GM21423 (cell line): ENCODE measurements around the gene CAMK1D.

Experiments
- ATAC-seq: cut with Tn5 transposase; IDR thresholded peaks from one replicate; pipeline ENCODE4 v1.9.1; 2021; ENCODE audit warnings: mild to moderate bottlenecking, moderate library complexity; ENCODE audit not compliant: unreplicated experiment

Gene CAMK1D

DNA sequence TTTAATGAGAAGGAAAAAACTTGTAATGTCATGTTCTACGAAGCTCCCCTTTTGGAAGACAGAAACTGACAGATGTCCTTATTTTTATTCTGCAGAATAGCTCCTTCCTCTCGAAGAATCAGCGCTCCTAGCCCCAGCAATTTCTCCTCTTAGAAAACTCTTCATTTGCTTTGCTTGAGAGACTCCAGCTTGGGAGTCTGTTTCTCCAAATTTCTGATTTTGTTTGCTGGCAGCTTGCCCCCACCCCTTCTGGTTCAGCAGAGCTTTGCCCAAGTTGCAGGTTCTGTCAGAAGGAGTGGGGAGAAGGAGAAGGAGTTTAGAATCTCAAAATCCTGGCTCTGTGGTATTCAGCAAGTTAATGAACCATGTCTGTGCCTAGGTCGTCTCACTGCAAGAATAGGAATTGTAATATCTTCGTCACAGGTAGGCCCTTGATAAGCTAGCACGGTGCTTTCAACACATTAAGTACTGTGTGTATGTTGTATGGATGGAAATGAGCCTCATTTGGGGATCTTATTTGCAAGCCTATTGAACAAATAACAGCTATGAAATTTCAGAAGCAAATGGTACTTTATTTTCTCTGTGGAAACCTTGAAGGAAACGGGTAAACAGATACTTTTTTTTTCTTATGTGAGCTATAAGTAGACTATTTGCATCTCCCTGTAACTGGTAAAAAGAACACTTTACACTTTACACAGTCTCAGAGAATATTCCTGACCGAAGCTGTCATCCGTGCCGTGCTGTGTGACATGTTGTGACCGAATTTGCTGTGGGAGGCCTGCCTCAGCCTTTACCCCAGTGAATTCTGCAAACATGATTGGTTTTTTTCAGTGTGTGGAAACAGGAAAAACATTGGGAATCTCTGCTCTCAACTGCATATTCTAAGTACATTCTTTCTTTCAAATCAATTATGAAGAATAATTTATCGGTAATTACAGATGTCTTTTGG, 290.9 kb downstream of the CAMK1D start:
- ATAC-seq: no peak

DNA sequence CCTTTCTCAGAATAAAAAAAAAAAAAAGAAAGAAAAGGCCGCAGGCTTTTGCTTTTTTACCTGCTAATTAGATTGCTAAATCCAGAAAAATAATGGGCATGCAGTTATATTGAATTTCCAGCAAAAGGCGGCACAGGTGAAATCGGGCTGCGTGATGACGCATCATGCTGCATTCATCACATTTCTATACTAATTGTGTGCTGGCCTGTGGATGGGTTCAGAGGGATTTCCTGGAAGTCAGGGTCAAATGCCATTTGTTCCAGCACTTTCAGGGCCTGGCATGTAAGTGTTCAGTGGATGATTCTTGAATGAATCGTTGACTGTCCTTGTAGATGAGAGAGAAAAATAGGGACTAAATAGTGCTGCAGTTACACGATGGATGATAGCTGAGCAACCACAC, 292.7 kb downstream of the CAMK1D start:
- no peak for ATAC-seq

DNA sequence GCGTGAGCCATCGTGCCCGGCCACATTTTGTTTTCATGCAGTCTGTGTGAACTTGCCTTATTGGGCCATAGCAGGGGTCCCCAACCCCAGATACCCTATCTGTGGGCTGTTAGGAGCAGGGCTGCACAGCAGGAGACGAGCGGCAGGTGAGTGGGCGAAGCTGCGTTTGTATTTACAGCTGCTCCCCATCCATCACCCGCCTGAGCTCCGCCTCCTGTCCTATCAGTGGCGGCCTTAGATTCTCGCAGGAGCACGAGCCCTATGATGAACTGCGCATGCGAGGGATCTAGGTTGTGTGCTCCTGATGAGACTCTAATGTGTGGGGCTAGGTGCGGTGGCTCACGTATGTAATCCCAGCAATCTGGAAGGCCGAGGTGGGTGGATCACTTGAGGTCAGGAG, 293.9 kb downstream of the CAMK1D start:
- no peak for ATAC-seq

DNA sequence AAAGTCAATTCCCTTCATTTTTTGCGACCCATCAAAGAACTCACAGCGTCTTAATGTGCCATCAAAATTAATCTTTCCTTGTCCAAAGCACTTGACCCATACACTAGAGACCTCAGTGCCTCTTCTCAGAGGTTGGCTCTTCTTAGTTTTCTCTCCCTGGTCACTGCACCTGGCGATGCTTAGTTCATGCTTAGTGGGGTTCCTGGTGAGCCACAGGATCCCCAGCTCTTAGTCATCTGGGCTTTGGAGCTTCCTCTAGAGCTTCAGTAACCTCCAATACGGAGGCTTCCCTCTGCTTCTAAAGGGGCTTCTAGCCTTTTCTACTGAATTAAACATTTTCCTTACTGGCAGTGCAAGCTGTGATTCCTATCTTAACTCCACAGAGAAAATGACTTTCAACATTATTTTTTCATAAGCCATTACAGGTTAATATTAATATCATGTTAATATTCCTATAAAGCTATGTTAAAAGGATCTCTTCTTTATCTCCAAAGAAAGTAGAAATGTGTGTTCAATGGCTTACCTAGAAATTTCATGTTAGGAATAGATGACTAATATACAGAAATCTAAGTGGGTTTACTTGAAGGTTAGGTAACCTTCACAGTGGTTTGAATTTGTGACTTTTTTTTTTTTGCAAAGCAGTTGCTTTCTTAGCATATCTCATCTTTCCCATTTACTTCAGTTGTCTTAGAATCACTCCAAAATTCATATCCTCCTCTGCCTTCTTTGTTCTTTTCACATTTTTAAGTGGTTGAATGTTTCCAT, 295.2 kb downstream of the CAMK1D start:
- ATAC-seq: peak; percentile 49

DNA sequence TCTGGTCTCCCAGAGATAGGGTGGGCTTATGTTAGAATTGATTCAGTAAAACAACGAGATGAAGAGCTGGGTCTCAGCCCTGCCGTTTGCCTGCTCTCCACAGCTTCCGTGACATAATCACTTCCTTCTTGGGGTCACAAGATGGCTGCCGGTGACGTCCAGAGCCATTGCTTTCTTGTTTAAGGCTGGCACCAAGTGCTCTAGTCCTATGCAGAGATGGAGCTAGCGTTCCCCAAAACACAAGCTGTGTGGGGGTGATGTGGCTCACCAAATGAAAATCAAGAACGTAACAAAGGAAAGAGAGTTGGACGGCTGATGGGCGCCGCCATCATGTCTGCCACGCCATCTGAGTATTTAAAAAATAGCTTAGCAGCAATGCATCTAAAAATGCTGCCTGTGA, 296.1 kb downstream of the CAMK1D start:
- ATAC-seq: no peak

DNA sequence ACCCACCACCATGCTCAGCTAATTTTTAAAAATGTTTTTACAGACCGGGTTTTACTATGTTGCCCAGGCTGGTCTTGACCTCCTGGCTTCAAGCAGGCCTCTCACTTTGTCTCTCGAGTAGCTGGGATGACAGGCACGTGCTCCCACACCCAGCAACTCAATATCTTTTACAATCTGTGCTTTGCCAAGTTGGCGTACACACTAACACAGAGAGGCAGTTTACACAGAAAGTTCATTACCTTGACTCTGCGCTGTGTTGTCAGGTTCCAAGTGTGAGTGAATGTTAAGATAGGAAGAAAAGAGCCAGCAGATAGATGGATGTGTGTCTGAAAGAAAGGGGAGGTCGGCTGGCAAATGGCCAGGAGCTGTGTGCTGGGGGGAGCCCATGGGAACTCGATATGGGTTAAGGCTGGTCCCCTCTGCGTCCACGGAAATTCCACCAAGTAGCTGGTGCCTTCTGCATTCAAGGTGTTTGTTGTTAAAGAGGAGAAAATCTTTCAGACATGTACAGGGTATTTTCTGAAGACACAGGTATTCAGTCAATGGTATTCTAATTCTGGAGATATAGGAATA, 299.8 kb downstream of the CAMK1D start:
- no peak for ATAC-seq

DNA sequence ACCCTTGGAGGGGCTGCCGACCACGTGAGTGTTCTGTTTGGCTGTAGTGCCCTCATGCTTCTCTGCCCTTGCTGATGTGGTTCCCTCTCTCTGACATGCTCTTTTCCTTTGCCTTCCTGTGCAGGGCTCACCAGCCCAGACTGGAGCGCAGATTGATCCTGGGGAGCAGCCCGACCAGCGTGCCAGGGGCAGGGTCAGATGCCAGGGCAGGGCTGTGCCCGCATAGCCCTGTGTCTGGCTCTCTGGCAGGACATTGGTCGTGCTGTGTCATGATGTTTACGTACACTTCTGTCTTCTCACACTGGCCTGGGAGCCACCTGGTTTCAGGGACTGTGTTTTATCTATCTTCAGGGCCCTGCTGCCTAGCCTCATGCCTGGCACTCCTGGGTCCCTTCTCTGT, 300.8 kb downstream of the CAMK1D start:
- ATAC-seq: no peak

DNA sequence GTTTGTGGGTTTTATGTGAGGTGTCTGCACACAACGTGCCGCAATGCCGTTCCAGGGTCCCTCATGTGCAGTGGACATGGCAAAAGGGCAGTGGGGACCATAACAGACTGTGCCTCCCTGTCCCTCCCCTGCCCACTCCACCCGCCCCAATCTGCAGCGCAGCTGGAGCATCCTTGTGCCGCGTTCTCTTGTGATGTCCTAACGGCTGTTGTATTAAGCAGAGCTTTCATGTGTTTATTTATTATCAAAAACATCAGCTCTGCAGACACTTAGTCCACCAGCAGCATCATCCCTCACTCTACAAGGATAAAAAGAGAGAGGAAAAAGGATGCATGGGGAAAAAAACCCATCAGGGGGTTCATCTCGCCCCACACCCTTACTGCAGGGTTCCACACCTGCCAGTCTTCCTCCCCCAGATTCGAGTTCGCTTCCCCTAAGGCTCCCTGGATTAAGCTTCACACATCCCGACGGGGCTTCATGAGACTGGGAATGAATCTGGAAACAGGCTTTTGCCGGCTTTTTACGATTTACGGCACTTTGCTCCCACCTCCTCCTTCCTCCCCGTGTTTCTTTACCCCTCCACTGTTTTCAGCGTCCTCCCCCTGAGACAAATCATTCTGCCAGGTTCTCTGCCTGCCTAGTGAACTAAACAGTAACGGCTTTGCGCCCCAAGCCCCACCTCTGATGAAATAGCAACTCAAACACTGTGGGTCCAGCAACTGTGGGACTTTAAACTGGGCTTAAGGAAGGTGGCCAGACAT, 301.4 kb downstream of the CAMK1D start:
- no peak for ATAC-seq

DNA sequence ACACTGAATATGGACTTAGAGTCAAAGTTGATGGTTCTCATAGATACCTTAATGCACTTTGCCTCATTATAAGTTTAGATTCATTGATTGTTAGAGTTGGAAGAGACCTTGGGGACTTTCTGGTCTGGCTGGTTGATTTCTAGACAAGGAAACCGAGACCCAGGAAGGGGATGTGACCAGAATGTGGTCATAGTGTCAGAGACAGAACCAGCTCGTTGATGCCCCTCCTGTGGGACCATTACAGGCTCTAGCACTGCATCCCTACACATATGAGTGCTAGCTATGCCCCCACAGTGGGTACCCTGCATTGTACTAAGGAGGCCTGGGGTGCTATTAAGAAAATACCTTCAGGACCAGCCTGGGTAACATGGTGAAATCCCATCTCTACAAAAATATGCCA, 306.6 kb downstream of the CAMK1D start:
- no peak for ATAC-seq

DNA sequence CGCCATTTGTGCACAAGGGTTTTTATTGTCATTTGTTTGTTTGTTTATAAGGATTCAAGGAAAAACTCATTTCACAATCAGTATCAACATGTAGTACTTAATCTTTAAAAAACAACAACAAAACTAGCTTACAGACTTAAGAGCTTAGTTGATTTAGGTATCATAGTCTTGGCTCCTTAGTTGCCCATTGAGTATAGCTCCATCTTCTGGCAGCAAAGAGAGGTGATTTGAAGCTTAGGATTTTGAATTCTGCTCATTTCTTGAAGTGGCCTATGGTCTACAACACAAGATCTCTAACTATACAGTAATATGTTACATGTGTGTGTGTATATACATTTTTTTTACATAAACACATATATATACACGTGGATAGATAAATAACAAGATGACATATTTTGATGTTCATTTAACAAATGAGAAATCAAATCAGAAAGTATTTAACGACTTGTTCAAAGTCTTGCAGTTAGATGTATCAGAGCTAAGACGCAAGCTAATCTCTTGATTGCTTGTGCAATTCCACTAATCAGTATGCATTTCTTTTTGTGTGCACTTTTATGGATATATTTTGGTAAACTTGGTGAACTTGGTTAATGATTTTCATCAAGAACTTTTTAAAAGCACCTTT, 307.3 kb downstream of the CAMK1D start:
- ATAC-seq: peak; percentile 49

DNA sequence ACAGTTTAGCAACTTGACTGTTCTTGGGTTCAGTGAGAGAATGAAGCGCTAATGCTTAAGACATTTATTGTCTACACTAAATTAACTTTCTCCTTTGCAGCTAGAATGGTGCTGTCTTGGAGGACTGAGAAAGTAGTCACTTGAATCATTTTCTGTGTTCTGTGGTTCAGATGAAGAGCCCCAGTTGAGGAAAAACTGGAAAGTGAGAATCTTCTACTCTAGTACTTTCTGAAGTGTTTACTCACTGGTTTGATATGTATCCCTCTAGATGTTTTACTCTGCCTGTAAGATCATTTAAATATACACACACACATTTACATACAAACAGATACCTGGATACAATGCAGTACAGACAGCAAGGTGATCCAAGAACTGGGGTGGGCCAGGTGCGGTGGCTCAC, 308.1 kb downstream of the CAMK1D start:
- ATAC-seq: no peak

DNA sequence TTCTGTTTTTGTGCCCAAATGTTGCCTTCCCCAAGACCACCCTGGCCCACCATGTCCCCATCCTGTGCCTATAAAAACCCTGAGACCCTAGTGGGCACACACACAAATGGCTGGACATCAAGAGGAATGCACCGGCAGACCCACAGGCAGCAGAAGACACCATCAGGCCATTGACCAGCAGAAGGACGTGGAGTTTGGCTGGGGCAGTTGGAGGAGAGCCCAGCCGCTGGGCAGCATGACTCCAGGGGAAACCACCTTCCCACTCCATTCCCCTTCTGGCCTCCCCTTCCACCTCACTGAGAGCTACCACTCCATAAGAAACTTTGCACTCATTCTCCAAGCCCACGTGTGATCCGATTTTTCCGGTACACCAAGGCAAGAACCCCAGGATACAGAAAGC, 309.2 kb downstream of the CAMK1D start:
- no peak for ATAC-seq

DNA sequence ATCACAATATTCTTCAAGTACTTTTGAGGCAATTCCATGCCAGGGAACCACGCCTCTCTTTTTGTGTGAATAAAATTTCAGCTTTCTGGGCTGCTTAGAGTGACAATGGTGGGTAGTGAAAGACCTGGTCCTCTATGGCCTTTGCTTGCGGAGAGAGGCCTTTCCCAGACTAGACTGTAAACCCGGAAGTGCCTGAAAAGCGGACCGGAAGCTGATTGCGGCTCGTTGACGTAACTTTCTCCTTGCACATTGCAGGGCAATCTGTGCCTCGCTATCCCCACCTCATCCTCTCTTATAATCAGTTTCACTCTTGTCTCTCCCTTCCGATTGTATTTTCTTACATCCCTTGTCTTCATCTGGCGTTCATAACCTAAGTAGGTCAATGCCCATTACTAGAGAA, 310.4 kb downstream of the CAMK1D start:
- ATAC-seq: no peak

DNA sequence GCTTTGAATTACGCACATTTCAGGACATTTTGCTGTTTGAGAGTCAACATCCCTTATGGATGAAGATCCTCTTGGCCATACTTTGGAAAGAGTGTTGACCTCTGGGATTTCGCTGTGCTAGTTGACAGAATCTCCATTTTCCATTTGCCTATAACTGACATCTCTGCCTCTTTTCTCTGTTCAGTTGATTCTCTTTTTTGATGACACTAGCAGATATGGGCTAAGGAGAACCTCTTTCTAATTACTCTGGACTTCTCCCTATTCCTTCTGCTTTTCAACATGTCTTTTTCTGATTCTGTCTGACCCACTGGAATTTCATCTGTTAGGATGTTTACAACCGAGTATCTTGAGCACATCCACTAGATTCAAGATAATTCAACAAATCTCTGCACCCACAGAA, 311.5 kb downstream of the CAMK1D start:
- no peak for ATAC-seq

DNA sequence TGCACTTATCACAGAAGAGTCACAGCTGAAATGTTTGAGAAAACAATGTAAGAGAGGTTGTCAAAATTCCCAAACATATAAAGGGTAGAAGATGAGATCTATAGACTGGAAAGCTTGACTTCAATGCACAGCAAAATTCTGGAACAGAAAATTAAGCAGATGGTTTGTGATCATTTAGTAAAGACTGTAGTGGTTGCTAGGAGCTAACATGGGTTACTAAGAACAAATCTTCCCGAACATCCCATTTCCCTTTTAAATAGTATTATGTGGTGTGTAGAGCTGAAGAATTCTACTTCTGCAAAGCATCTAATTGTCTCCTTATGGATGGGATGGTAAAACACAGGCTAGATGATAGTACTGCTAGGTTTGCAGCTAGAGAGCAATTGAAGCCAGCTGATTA, 312.3 kb downstream of the CAMK1D start:
- ATAC-seq: no peak

DNA sequence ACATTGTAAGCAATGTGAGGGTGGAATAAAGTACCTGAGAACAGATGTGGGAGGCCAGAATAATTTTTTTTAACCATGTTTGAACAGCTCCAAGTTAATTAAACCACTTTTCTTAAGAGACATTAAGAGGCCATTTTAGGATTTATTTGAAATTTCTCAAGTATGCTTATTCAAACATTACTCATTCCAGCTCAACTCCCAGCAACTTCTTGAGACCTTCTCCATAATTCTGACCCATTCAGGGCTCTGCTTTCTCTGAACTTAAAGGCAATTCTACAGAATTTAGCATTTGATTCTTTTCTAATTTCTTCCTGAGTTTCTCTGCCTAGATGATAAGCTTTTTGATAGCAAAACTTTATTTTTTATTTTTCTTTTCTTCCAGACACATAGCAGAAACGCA, 314.5 kb downstream of the CAMK1D start:
- ATAC-seq: no peak

DNA sequence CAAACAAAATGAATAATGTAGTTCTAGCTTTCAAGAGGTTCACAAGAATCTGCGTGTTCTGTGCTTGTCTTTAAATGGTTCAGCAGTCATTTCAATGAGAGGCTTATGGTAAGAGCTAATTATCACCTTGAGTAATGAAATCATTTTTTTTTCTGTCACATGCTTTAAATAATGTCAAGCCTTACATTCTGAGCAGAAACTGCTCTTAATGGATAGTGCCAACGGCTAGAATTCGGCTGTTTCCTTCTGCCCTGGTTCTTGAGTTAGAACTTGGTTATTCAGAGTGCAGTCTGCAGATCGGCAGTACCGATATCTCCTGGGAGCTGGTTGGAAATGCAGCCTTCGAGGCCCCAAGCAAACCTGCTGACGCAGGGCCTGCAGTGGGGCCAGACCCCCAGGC, 316.2 kb downstream of the CAMK1D start:
- ATAC-seq: no peak

DNA sequence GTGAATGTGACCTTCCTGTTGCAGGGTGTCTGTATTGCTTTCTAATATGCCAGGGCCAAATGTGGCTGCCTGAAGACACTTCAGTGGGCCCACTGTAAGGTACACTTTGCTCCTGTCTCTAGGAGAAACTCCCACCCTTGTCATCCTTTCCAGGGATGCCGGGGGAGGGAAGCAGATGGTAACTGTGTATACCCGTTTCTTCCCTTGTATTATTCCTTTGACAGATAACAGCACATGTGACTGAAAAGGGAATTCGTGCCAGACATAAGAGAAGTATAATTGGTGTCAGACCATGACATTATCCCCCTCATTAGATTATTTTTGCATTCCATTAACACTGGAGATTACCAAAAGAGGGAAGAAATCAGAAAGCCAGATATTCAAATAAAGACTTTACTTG, 317.7 kb downstream of the CAMK1D start:
- no peak for ATAC-seq

DNA sequence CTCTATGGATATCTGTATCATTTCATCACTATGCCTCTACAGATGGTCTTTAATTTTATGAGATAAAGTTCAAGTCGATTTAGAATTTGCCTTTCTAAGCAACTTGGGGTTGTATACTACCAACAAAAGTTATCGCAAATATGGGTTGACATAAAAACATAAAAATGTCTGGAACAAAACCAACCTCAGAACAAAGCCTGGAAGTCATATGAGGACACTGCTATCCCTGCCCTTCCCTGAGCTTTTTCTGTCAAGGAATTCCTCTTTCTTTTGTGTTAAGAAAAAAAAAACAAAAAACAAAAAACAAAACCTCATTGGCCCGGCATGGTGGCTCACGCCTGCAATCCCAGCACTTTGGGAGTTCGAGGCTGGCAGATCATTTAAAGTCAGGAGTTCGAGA, 319.3 kb downstream of the CAMK1D start:
- ATAC-seq: no peak

DNA sequence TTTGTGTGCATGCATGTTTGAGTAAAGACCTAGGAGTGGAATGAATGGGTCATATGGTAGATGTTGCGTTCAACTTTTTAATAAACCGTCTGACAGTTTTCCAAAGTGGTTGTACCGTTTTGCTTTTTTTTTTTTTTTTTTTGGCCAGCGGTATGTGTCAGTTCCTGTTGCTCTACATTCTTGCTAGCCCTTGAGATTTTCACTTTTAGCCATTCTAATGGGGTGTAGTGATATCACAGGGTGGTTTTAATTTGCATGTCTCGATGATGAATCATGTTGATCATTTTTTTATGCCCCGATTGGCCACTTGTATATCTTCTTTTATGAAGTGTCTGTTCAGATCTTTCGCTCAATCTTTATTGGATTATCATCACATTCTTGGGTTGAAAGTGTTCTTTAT, 320.7 kb downstream of the CAMK1D start:
- no peak for ATAC-seq

DNA sequence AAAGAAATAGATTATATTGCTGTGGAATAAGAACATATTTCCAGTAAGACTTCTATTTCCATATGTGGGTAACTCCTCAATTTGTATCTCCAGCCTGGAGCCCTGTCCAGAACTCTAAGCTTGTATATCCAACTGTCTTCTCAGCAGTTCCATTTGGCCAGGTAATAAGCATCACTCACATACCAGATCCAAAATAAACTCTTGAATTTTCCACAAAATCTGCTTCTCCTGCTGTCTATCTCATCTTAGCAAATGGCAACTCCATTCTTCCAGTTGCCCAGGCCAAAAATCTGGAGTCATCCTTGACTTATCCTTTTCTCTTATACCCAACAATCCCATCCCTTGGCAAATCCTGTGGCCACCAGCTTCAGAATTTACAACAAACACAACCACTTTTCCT, 325.8 kb downstream of the CAMK1D start:
- ATAC-seq: no peak
